T-helper 22 cell (primary cell): ENCODE data around the gene DPP6.
"Not testable (repeated sequence)": the region's sequence is repeated elsewhere in the genome, so short reads cannot be mapped to it uniquely, and the experiment has no call there.

Source experiments
- DNase-seq: peaks from one replicate; pipeline ENCODE4 v3.0.0-alpha.2; 2020; ENCODE audit warnings: low read depth

DPP6 gene

GRCh38 chr7:154666768-154667167 is 614.6 kb downstream of the DPP6 start:
- no peak for DNase-seq

GRCh38 chr7:154672659-154673415 is 620.6 kb downstream of the DPP6 start:
- DNase-seq = no peak

- DNase-seq = no peak
Observed at GRCh38 chr7:154674191-154674590, 622.0 kb downstream of the DPP6 start.

GRCh38 chr7:154675560-154675959 is 623.4 kb downstream of the DPP6 start:
- no peak for DNase-seq

DNA sequence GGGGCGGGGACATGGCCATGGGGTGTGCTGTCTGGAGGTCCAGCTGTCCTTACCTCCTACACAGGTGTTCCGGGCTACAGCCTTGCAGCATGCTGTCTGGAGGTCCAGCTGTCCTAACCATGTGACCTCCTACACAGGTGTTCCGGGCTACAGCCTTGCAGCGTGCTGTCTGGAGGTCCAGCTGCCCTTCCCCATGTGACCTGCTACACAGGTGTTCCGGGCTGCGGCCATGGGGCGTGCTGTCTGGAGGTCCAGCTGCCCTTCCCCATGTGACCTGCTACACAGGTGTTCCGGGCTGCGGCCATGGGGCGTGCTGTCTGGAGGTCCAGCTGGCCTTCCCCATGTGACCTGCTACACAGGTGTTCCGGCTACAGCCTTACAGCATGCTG is 623.8 kb downstream of the DPP6 start:
- DNase-seq = not testable (repeated sequence)

- DNase-seq = no peak
Observed at GRCh38 chr7:154676422-154677073, 624.4 kb downstream of the DPP6 start.

DNA sequence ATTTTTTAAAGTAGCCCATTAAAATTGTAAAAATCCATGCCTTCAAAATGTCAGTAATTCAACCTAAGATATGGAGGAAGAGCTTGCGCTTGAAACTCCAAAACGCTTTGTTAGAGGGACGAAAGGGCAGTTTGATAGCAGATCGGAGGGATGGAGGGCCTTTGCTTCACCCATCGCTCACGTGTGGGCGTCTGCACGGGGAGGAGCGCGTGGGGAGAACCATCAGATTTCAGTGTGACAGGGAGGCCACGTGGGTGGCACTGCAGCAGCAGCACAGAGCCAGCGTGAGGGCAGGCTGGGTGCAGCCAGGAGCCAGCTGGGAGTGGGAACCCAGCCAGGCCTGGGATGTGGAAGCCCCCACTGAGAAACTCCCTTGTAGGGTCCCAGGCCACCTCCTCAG is 625.3 kb downstream of the DPP6 start:
- DNase-seq = no peak

GRCh38 chr7:154678001-154678550 is 625.9 kb downstream of the DPP6 start:
- DNase-seq = not testable (repeated sequence)

DNA sequence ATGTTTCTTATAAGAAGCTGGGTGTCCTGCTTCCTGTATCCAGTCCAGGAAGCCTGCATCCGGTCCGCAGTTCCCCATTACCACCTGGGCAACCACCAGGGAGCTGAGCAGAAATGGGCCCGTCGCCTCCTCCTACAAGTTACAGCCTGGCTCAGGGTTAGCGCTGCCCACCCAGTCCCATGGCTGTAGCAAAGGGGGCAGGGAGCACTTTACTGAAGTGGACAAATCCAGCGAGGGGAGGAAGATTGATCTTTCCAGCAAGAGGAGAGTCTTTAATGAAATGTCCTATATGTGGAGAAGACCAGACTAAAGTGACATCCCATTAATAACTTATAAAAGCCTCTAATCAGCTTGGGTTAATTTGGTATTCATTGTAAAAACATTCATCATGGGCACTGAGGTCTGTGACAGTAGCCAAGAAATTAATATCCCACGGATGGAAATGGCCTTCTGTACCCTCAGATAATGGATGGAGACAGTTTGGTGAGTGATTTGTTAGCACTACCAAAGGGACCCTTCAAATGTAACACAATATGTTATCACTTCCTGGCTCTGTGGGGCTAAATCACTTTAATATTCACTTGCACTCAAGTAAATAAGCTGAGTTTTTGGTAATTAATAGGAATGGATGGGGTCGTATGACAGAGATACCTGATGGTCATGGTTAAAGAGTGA is 627.3 kb downstream of the DPP6 start:
- DNase-seq = no peak

- no peak for DNase-seq
Observed at GRCh38 chr7:154680894-154681659, 628.9 kb downstream of the DPP6 start.

GRCh38 chr7:154682003-154682402 is 629.8 kb downstream of the DPP6 start:
- no peak for DNase-seq

DNA sequence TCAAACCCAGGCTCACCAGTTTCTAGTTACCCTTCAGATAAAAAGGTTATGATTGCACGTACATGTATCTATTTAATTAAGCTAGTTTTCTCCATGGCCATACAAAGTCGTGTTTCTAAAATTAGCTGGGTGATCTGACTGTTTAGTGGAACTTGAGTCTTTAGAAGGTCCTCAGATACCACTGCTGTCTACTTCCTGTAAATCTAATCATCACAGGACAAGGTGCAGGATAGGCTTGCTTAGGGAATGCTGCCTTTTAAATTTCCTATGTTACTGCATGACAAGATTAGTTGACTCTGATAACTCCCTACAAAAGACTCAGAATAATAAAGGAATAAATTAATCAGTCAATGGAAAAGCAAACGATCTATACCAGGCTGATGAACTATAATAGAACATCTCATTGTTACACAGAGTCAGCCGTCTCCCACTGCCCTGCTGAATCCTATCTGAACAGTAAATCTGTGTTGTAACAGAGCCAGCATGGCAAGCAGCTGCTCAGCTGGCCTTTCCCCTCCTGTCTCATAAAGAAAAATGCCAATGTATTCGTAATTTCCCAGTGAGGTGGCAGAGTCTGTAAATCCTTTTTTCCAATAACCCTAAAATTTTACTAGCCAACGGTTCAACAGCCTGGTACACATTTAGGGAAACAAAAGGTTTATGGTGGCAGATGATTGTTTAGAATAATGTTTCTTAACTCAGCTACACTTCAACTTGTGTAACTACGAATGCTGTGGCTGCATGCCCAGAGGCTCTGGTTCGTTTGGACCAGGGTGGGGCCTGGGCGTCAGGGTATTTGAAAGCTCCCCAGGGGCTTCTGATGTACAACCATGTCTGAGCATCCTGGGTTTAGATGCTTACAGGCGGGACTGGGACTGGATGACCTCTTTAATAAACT is 632.7 kb downstream of the DPP6 start:
- DNase-seq = no peak

DNA sequence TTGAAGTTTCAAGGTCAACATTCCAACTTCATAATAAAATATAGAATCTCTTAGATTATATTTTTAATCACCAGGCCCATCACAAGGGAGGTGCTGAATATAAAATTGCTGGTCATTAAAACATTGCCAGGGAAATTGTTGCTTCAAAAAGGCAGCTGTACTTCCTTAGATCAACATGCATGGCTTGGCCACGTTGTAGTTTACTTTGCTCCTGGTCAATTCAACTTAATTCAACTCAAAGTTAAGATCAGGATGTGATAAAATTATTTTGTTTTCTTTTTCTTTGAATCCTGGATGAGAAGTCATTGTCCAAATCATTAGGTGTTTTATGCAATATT is 633.3 kb downstream of the DPP6 start:
- no peak for DNase-seq

DNA sequence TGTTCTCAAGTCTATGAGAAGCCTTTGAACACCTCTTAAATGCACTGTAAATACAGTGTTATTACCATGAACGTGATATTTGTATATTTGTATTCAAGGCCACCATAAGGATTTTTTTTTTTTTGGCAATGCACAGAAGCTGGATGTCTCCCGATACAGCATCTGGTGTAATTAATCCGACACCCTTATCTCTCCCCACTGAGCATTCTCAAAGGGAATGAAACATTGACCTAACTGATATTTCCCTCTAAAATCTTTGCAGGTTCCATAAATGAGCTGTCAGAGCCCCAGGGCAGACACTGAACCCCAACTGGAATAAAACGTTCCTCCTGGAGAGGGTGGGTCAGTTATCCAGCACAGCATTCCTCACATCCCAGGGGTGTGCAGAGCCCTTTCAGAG is 634.1 kb downstream of the DPP6 start:
- DNase-seq = no peak

- DNase-seq = no peak
Observed at GRCh38 chr7:154688952-154689351, 636.8 kb downstream of the DPP6 start.

- no peak for DNase-seq
Observed at GRCh38 chr7:154690411-154690810, 638.2 kb downstream of the DPP6 start.

DNA sequence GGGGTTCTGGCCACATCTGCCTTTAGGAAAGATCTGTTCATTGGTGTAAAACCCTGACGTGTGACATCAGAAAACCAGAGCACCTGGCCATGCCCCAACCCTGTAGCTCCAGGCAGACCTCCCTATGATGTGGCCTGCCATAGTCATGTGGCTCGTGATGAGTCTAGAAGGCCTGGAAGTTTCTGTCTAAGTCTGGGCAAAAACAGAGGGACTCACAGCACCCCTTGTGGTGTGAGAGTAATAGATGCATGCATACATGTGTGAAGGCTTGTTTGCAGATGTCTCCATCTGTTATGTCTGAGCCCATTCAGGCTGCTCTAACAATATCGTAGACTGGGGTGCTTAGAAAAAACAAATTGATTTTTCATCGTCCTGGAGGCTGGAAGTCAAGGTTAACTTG is 641.5 kb downstream of the DPP6 start:
- no peak for DNase-seq

DNA sequence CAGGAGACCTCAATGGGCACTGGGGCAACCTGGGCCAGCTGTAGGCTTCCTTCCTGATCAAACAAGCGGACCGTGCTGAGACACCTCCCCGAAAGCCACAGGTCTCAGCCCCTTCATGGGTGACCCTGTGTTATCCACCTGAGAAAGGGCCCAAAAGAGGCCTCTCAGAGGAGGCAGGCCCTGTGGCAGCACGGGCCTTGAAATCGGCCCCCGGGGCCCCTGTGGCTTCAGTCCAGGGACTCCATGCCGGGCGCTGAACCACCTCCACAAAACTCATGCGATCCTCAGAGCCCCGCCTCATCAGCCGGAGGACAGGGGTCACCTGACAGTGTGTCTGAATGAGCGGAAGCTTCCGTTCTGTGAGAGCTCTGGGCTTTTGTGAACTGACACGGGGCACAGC is 643.6 kb downstream of the DPP6 start:
- DNase-seq = no peak

- DNase-seq = no peak
Observed at GRCh38 chr7:154696556-154696955, 644.4 kb downstream of the DPP6 start.

DNA sequence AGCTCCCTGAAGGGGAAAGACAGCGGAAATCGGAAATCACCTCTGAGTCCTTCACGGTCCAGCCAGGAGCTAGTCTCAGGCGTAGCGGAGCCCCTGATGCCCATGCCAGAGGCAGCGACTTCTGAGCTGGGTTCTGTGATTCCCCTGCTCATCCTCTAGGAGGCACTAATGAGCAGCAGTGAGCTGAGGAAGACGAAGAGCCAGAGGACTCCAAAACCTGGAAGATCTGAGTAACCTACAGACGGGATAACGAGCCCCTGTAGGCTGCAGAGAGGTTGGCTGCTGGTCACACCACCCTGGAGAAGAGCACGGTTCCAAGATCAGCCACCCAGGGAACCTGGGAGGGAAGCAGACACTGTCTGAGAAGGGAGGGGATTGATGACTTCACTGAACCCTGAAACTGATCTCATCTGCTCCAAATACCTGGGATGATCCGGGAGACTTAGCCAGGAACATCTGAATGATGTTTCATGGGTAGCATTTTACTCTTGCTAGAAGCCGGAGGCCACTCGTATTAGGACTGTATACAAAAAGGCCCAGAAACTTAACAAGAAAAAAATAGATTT is 646.6 kb downstream of the DPP6 start:
- DNase-seq = no peak

- DNase-seq = no peak
Observed at GRCh38 chr7:154699417-154699816, 647.2 kb downstream of the DPP6 start.
